ENCODE data around the gene ZNF524.

Gene ZNF524

DNA sequence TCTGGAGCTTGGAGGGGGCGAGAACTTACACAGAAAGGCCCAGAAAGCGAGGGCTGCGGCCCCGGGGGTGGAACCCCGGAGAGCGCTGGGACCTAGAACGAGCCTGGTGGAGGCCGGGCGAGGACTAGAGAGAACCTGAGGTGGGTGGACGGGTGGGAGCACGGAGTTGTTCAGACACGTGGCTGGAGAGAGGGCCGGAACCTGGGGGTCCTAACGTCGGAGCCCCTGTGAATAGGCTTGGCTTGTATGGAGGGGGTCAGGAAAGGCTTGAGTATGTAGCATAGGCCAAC lies 43.7 kb downstream of the ZNF524 start:
- DNase-seq: no peak

GRCh38 chr19:55644191-55644833 lies 44.2 kb downstream of the ZNF524 start:
- no peak for DNase-seq

DNA sequence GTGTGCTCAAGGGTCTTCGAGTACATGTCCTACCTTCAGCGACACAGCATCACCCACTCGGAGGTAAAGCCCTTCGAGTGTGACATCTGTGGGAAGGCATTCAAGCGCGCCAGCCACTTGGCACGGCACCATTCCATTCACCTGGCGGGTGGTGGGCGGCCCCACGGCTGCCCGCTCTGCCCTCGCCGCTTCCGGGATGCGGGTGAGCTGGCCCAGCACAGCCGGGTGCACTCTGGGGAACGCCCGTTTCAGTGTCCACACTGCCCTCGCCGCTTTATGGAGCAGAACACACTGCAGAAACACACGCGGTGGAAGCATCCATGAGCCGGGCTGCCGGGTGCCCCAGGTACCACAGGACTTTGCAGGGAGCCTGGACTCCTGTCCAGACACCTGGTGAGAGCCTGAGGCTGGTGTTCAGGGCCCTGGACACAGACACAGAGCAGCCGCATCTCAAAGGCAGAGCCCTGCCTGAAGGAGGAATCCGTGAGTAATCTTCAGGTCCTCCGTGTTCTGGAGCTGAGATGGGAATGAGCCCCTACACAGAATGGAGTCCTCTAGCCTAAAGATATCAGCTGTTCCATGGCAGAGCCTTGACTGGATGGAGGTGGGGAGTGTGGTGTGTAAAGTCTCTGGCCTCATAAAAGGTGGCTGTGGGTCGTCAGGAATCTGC lies 44.9 kb downstream of the ZNF524 start:
- no peak for DNase-seq

DNA sequence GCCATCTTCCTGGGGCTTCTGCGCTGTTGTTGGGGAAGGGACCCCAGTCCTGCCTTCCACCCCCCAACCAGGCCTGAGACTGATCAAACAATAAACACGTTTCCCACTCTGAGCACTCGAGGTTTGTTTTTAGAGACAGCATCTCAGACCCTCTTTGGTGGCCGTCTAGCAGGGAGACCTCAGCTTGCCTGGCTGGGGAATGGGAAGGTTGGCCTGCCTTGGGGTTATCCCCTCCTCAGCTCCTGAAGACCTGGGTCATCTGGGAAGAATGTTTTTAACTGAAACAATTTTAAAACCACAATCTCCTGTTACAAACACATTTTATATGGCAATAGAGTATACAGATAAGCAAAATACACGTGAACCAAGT lies 45.4 kb downstream of the ZNF524 start:
- no peak for DNase-seq

DNA sequence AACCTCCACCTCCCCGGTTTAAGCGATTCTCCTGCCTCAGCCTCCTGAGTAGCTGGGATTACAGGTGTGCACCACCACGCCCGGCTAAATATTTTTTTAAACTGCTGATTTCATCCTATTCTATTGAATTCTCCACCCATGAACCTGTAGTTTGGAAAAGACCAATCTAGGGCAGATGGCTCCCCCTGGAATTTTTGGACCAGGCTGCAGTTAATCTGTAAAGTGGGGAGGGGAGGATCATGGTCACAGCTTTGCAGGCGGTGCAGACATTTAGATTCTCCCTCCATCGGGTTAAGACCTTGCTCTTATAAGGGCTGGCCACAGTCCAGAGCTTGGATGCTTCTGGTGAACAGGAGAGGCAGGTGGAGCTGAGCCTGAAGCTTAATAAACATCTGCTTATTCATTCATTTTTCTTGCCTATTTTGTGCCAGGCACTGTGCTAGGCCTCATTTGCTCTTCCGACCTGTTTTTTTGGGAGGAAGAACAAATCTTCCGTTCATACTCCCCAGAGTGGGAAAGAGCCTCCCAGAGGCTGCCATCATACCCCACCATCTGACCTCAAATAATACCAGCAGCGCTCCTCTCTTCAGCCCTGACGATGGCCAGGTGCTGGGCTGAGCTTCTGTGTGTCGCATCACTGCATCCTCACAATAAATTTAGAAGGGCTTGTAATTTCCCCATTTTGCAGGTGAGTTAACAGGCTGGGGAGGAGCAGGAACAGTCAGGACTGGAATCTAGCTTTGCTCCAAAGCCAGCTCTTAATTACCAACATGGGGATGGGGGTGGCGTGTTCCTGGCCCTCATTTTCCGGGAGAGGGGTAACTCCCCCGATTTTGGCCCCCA lies 47.0 kb downstream of the ZNF524 start:
- DNase-seq: no peak

DNA sequence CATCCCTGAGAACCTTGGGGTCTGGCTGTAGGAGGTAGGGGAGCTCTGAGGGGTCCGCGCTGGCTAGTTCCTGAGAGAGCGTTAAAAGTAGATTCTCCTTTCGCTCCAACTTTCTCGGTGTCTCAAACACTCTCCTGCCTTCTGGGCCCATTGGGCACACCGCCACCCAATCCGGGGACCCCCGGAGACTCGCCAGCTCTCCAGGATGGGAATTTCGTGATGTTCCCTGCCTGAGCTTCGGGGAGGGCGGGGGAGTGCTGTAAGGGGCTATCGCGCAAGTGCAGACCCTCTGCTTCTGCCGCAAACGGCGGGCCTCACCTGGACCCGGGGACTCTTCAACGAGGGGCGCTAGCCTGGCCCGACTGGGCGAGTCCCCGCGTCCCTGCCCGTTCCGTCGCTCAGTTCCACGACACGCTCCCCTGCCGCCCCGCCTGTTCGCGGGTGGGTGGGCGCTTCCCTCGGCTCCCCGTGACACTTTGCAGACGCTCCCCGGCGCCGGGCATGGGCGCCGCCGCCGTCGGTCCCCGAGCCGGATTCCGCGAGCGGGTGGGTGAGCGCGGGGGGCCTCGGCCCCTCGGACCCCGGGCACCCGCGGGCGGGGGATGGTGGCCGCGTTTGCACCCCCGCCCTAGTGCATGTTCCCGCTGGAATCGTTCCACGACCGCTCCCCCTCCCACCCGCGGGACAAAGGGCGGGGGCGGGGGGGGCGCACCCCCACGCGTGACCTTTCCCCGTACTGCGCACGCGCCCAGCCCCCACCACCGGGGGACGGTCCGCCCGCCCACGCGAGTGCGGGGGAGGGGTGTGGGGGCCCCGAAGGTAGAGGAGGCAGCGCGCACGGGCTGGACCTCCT lies 47.9 kb downstream of the ZNF524 start, which contains the start of gene CCDC106:
TSS of gene CCDC106 (plus strand) at position 481 of the 853 bp plus-strand sequence. CDS start 835 bp downstream, outside the sequence.
- no peak for DNase-seq

- DNase-seq: no peak
Observed at GRCh38 chr19:55648585-55649267, 48.6 kb downstream of the ZNF524 start.

DNA sequence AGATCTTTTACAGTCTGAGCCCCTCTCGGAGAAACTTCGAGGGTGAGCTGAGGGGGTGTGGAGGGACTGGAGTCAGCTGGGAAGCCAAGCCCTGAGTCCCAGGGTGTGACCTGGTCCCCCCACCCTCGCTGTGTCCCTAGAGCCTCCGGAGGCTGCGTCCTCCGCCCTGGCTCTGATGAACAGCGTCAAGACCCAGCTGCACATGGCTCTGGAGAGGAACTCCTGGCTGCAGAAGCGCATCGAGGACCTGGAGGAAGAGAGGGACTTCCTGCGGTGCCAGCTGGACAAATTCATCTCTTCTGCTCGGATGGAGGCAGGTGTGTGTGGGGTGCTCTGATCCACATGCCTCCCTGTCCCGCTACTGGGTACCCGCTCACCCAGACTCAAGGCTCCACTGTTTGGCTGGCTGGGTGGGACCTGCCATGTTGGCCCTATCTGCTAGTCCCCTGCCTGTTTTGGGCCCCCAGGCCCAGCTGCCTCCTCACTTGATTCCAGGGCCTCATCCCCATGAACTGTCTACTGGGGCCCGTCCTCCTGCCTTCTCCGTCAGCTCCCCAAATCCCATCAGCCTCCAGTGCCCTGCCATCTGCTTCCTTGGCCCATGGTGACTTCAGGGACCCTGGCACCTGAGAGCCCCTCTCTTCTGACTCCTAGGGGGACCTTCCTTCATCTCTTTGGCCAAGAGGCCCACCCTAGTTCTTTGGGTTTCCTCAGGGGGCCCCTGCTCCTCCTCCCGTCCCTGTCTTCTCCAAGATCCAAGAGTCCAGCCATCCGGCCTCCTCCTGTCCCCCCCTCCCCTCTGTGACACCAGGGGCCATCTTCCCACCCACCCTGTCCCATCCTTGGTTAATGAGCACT lies 49.4 kb downstream of the ZNF524 start:
- no peak for DNase-seq

DNA sequence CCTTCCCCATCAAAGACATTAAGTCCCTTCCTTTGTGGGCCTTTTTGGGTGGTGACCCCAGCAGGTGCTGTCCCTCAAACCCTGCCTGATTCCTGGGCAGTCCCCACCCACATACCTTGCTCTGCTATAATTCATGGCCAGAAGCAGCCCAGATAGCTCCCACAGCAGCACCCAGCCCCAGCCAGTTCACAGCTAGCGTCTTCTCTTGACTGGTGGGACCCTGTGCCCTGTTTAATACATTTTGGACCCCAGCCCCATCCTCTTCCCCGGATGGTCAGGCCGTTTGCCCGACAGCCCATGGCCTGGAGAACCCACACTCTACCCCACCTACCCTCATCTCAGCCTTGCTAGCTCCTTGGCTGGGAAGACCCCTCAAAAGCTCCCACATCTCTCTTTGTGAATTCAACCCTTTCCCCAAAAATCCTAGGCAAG lies 50.1 kb downstream of the ZNF524 start:
- no peak for DNase-seq

- no peak for DNase-seq
Observed at GRCh38 chr19:55650602-55651230, 50.6 kb downstream of the ZNF524 start.

DNA sequence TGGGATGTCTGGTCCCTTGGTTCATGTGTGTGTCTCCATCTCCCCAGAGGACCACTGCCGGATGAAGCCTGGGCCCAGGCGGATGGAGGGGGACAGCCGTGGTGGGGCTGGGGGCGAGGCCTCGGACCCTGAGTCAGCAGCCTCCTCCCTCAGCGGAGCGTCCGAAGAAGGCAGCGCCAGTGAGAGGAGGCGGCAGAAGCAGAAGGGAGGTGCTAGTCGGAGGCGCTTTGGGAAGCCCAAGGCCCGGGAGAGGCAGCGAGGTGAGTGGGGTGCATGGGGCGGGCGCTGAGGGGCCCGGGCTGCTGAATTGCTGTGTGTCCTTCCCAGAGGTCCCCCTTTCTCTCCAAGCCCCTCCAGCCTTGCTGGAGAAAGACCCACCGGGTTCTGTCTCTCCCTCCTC lies 51.1 kb downstream of the ZNF524 start:
- DNase-seq: no peak

DNA sequence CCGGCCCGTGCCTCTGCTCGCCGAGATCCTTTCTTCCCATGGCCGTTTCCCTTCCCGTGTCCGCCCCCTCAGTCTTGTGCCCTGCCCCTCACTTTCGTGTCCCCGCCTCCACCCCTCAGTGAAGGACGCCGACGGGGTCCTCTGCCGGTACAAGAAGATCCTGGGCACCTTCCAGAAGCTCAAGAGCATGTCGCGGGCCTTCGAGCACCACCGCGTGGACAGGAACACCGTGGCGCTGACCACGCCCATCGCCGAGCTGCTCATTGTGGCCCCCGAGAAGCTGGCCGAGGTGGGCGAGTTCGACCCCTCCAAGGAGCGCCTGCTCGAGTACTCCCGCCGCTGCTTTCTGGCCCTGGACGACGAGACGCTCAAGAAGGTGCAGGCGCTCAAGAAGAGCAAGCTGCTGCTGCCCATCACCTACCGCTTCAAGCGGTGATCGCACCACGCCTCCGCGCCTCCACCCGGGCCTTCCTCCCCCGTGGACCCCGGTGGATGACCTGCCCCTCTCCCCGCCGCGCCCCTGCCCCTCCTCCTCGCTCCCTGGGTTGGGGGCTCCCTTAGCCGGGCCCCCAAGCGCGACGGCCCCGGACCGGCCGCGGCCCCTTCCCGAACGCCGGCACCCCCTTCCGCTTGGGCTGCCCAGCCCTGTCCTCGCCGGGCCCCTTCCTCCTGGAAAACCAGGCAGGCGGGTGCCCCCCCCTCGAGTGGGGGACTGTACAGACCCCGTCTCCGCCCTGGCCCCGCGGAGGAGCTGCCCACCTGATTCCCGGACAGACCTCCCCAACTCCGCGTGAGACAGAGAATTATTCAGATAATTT lies 52.4 kb downstream of the ZNF524 start:
- DNase-seq: no peak

Data from 8988T (cell line).